HG02610 (cell line): ENCODE data around the gene HRAS.
A peak's percentile ranks its signal among the peaks of the same experiment; 100 is the strongest.
"Not testable (repeated sequence)": the region's sequence is repeated elsewhere in the genome, so short reads cannot be mapped to it uniquely, and the experiment has no call there.

ENCODE experiments used
- ATAC-seq: cut with Tn5 transposase; IDR thresholded peaks from one replicate; pipeline ENCODE4 v1.9.1; 2021; ENCODE audit warnings: mild to moderate bottlenecking, moderate library complexity; ENCODE audit not compliant: unreplicated experiment

The HRAS gene

GRCh38 chr11:535519-536454, at the start of gene HRAS:
Gene HRAS (minus strand): TSS chr11:535576.
- peak; percentile 71 for ATAC-seq

GRCh38 chr11:584287-584686, 48.9 kb upstream of the HRAS start:
- ATAC-seq = no peak

GRCh38 chr11:581752-582151, 46.4 kb upstream of the HRAS start:
- ATAC-seq = no peak

- no peak for ATAC-seq
These were observed 46.0 kb upstream of the HRAS start for GRCh38 chr11:581342-581741.

- no peak for ATAC-seq
These were observed 44.6 kb upstream of the HRAS start for GRCh38 chr11:579830-580601.

GRCh38 chr11:578276-579035, 43.1 kb upstream of the HRAS start:
- no peak for ATAC-seq

GRCh38 chr11:577611-577894, 42.2 kb upstream of the HRAS start:
- ATAC-seq = no peak

GRCh38 chr11:576811-577610, 41.6 kb upstream of the HRAS start:
- ATAC-seq = no peak

- ATAC-seq = peak; percentile 79
These were observed 40.8 kb upstream of the HRAS start, which contains the start of gene PHRF1 for GRCh38 chr11:575996-576768. Gene PHRF1 (plus strand): TSS chr11:576470. CDS start chr11:581513, 5,043 bp downstream.

- ATAC-seq = no peak
These were observed 40.1 kb upstream of the HRAS start for GRCh38 chr11:575313-575995.

GRCh38 chr11:574632-575312, 39.4 kb upstream of the HRAS start:
- no peak for ATAC-seq

GRCh38 chr11:574031-574570, 38.7 kb upstream of the HRAS start:
- ATAC-seq = not testable (repeated sequence)

- no peak for ATAC-seq
These were observed 37.9 kb upstream of the HRAS start for GRCh38 chr11:573146-573759.

GRCh38 chr11:571802-572185, 36.4 kb upstream of the HRAS start:
- ATAC-seq = no peak

GRCh38 chr11:569158-569885, 33.9 kb upstream of the HRAS start:
- no peak for ATAC-seq

- peak; percentile 81 for ATAC-seq
These were observed 33.2 kb upstream of the HRAS start for GRCh38 chr11:568306-569157.
